Heart right ventricle (tissue), 16 donors: Measurements from ENCODE around the gene DOCK10. TPM values are rescaled to one million over a fixed set of nuclear protein-coding genes. Genes with fewer than 3 reads are reported as not detected.

Source experiments
- ATAC-seq, 8 donors: fragments of 200-7000 bp; cut with Tn5 transposase; one replicate each; pipeline ENCODE4 v1.9.1; 2020; ENCODE audit warnings: mild to moderate bottlenecking in 8 of 8, moderate library complexity in 8 of 8, moderate number of reproducible peaks in 1 of 8
- DNase-seq, 2 donors: peaks; one replicate each; pipeline ENCODE4 v3.0.0-alpha.2; 2020
- H3K27ac ChIP-seq, 10 donors: fragments of 200-600 bp; sonication (generic) in 2 of 10; one replicate each; pipeline versions ENCODE4 v1.5.0 to v1.8.0; 2020 to 2022; ENCODE audit warnings: mild to moderate bottlenecking in 3 of 10
- H3K27me3 ChIP-seq, 7 donors: fragments of 200-600 bp; one replicate each; pipeline ENCODE4 v1.8.0; 2021 to 2022; ENCODE audit warnings: mild to moderate bottlenecking in 2 of 7
- H3K36me3 ChIP-seq, 9 donors: fragments of 200-600 bp; sonication (generic) in 1 of 9; one replicate each; pipeline versions ENCODE4 v1.5.0 to v1.8.0; 2020 to 2022; ENCODE audit warnings: mild to moderate bottlenecking in 2 of 9
- H3K4me1 ChIP-seq, 9 donors: fragments of 200-600 bp; sonication (generic) in 1 of 9; one replicate each; pipeline versions ENCODE4 v1.5.0 to v1.8.0; 2020 to 2022; ENCODE audit warnings: mild to moderate bottlenecking in 4 of 9
- H3K4me3 ChIP-seq, 10 donors: fragments of 200-600 bp; sonication (generic) in 2 of 10; one replicate each; pipeline versions ENCODE4 v1.5.0 to v1.8.0; 2020 to 2022; ENCODE audit warnings: mild to moderate bottlenecking in 7 of 10, moderate library complexity in 2 of 10
- H3K9me3 ChIP-seq, 11 donors: fragments of 200-600 bp in 10 of 11; sonication (generic) in 2 of 11; one replicate each; pipeline versions ENCODE4 v1.5.0 to v1.8.0; 2013 to 2022; ENCODE audit warnings: mild to moderate bottlenecking in 2 of 11, control low read depth in 1 of 11, moderate library complexity in 1 of 11
- WGBS, 2 donors: extraction: QIAGEN DNeasy Blood & Tissue Kit; methylation state at CpG; one replicate each; pipeline ENCODE4 v1.1.7; 2013; ENCODE audit warnings: inconsistent platforms in 1 of 2; 5-methylcytosine and 5-hydroxymethylcytosine counted together
- intact Hi-C, 10 donors: fragments of 100-400 bp; cut with DNase I; formaldehyde crosslinking; loops; one replicate each; pipeline versions ENCODE4 v1.11.1 to v1.14.2; 2022
- polyA plus RNA-seq, 2 donors: library from polyadenylated mRNA; stranded (reverse); fragments of 200-250 nt; gene quantifications; one replicate each; pipeline ENCODE4 v1.2.3, GENCODE V29; 2013
- total RNA-seq, 10 donors: library from RNA; stranded (reverse); fragmentation: NEBNext Ultra II Directional in 3 of 10; extraction: Animal tissue kit (Norgen Biotek cat#: 25700) in 3 of 10; gene quantifications; one replicate each; pipeline versions ENCODE4 v1.2.1 to v1.2.4, GENCODE V29; 2021 to 2023
- TF ChIP-seq, protein P1 (sequence below), 9 donors: fragments of 200-600 bp; sonication (generic) in 2 of 9; IDR thresholded peaks; one replicate each; pipeline versions ENCODE4 v1.5.0 to v1.8.0; 2021 to 2022; ENCODE audit warnings: antibody characterized with exemption in 9 of 9, mild to moderate bottlenecking in 5 of 9, moderate library complexity in 1 of 9
- donor health status: Arrhythmogenic right ventricular cardiomyopathy.
- donor health status: ischemic (EF 13 %, LVEDD 7.1; RV severe dilation, severe dysfunction).
- donor health status: healthy with polysubstance abuse.
- donor health status: DM: no; HTN: yes; CAD: no.
- donor health status: DM: no; HTN: no; CAD: no.
- donor health status: ischemic (EF 25% LVEDD 6.9; RV normal size, moderate dysfunction).
- donor health status: ischemic (EF 25% LVEDD 5.7; RV mildly dilated, moderate dysfunction).
- donor health status: healthy.
- donor health status: DM: yes; HTN: yes; CAD: no.
- donor health status: Ischemic cardiomyopathy.
- donor health status: ischemic (EF 35%, LVEDD 5.7; RV mildly dilated, moderate dysfunction).
- donor health status: nonischemic (EF 11% LVEDD 7.7; RV severe dilation, severe dysfunction).
- donor health status: DM: yes; HTN: yes; CAD: no.
- donor health status: PGD.
- donor health status: ischemic (EF 29% LVEDD 5.4; RV normal size, mild dysfunction).
- donor health status: nonischemic (EF 23%, LVEDD 6.1; RV moderate dilation, normal function).

Gene DOCK10
- total and polyA plus RNA-seq, 12 donors, result 0.77 to 18.9 (median 1.4) TPM

DNA sequence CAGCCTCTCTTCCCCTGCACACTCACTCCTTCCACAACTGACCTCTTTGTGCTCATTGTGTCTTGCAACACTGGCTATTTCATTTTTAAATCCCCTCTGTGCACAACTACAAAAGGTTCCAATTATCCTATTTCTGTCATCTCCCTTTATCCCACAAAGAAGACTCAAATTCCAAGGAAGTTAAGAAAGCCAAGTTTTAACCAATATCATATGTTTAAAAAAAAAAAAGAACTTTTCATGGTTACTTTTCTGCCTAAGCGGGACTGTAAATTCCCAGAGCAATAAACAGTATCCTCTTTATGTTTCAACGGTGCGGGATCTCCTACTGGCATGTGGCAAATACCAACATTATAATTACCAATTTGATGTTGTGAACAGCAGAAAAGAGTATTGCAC is 83.8 kb downstream of the DOCK10 start:
- Histone ChIP-seq H3K4me3 (no peak overlapping the region), H3K9me3 (no peaks in the 10 kb centered on the region), H3K4me1 (peaks cover 0 to 36% (median 0%) of the 10 kb centered on the region in 9 donors), H3K27ac (peak overlapping the region in 1 of 10 donors; percentile 69), H3K36me3 (no peaks in the 10 kb centered on the region), H3K27me3 (no peaks in the 10 kb centered on the region)
- WGBS, 2 donors, result 61 to 72% methylated on average over 3 of the region's 3 CpGs
- TF ChIP-seq, protein P1, sequence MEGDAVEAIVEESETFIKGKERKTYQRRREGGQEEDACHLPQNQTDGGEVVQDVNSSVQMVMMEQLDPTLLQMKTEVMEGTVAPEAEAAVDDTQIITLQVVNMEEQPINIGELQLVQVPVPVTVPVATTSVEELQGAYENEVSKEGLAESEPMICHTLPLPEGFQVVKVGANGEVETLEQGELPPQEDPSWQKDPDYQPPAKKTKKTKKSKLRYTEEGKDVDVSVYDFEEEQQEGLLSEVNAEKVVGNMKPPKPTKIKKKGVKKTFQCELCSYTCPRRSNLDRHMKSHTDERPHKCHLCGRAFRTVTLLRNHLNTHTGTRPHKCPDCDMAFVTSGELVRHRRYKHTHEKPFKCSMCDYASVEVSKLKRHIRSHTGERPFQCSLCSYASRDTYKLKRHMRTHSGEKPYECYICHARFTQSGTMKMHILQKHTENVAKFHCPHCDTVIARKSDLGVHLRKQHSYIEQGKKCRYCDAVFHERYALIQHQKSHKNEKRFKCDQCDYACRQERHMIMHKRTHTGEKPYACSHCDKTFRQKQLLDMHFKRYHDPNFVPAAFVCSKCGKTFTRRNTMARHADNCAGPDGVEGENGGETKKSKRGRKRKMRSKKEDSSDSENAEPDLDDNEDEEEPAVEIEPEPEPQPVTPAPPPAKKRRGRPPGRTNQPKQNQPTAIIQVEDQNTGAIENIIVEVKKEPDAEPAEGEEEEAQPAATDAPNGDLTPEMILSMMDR (IDR thresholded peaks at IDR 0.05), result no peak
- intact Hi-C loops, result no loop called here
- DNase-seq (no peak), ATAC-seq (peak in 1 of 8 donors; percentile 34)

DNA sequence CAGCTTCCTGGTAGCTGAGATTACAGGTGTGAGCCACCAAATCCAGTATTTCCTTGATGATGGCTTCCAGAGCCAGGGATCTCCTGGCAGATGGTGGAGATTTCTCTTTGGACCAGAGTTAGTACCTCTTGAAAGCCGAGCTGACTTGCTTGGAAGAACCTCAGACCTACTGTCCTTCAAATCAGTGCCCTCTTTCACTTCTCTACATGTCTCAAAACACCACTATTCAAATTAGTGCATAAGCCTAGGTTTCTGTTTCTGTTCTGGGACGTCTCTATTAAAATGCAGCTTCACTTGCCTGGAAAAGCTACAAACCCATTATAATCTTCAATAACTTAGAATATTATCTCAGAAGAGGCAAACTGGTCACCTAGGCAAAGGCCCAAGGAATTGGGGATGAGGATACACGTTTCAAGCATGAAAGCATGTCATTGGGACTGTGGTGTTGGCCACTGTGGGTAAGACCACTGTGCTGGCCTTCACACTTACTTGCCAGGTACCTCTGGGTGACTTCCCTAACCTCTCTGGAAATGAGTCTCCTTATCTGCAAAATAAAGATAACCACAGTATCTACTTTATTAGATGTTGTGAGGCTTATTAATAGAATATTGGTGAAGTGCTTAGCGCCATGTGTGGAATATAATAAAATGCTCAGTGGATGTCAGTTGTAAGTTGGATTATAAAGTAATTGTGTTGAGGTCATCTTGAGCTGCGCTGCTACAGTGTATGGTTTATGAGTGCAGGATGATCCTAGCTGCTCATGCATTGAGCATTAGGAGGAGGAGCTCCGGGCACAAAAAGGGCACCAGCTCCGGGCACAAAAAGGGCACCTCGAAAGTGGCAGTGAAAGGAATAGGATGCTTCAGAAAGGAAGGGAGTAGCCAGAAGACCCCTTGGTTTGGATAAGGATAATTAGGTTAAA is 84.5 kb downstream of the DOCK10 start:
- TF ChIP-seq, protein P1 (IDR thresholded peaks at IDR 0.05), result no peak
- H3K27ac ChIP-seq, result peak overlapping the region in 1 of 10 donors; percentile 69
- H3K36me3 ChIP-seq, result no peaks in the 10 kb centered on the region
- no peak overlapping the region for H3K4me3 ChIP-seq
- no peaks in the 10 kb centered on the region for H3K9me3 ChIP-seq
- intact Hi-C loops, result no loop called here
- no peak for DNase-seq
- no peak for ATAC-seq
- H3K4me1 ChIP-seq, result peaks cover 0 to 41% (median 0%) of the 10 kb centered on the region in 9 donors
- 77% methylated on average over 8 of the region's 8 CpGs for WGBS, 2 donors
- H3K27me3 ChIP-seq, result no peaks in the 10 kb centered on the region

DNA sequence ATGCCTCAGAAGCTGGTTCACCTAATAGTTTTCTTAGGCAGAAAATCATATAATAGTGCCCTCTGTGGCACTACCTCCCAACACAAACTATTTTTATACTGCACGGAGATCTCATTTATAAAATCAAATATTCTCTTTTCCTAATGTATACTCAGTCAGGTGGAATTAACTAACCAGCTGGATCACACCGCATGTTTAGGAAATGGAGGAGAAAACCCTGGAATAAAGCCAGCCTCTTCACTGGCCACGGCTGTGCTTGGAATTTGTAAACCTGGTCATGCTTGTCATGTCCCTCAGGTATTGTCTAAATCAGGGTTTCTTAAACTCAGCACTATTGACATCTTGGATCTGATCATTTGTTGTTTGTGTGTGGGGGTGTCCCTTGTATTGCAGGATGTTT is 85.6 kb downstream of the DOCK10 start:
- Histone ChIP-seq H3K4me1 (peaks cover 0 to 50% (median 0%) of the 10 kb centered on the region in 9 donors), H3K27me3 (no peaks in the 10 kb centered on the region), H3K27ac (no peak overlapping the region), H3K9me3 (peaks cover 0 to 2% (median 0%) of the 10 kb centered on the region in 11 donors), H3K4me3 (no peak overlapping the region), H3K36me3 (no peaks in the 10 kb centered on the region)
- WGBS, 2 donors, result 61 to 70% methylated on average over 3 of the region's 3 CpGs
- no peak for ATAC-seq
- intact Hi-C loops, result no loop called here
- no peak for DNase-seq
- TF ChIP-seq, protein P1 (IDR thresholded peaks at IDR 0.05), result no peak

DNA sequence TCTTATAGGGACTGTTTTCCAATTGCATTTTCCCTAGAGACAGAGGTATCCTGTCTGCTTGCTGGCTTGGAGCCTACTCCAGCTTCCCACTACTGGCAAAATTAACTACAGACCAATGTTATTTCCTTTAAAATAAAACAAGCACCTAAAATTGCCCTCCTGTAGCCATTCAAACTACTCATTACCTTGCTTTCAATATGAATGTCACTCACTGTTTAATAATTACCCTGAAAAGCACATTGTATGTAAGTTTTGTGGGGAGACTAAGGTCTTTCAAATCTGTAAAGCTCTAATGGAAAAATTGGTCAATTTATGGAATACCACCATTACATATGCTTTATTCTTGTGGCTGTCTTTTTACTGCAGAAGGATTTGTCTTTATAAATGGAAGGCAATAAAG is 87.3 kb downstream of the DOCK10 start:
- TF ChIP-seq, protein P1 (IDR thresholded peaks at IDR 0.05), result no peak
- H3K27me3 ChIP-seq, result no peaks in the 10 kb centered on the region
- H3K4me1 ChIP-seq, result peaks cover 0 to 60% (median 0%) of the 10 kb centered on the region in 9 donors
- no peak for ATAC-seq
- intact Hi-C loops, result no loop called here
- peaks cover 0 to 2% (median 0%) of the 10 kb centered on the region in 11 donors for H3K9me3 ChIP-seq
- no peak overlapping the region for H3K4me3 ChIP-seq
- no peak for DNase-seq
- no peaks in the 10 kb centered on the region for H3K36me3 ChIP-seq
- no peak overlapping the region for H3K27ac ChIP-seq
